Measurements from ENCODE around the gene PTPRT.

Gene PTPRT

DNA sequence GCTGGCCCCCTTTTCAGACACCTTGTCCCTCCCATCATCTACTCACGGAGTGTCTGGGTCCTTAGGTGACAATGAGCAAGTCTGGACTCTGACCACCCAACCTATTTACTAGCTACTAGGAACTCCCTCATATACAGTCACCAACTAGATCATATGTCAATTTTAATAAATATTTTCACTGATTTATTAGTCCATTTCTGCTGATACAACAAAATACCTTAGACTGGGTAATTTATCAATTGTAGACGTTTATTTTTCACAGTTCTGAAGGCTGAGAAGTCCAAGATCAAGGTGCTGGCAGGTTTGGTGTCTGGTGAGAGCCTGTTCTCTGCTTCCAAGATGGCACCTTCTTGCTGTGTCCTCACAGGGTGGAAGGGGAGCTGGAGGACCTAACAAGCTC is 229.7 kb downstream of the PTPRT start:
- Histone ChIP-seq H3K36me3 (ENCODE audit: insufficient read depth, low read length) (no peaks in the 10 kb centered on the region), H3K9me3 (ENCODE audit: low read length) (no peaks in the 10 kb centered on the region), H3K27me3 (ENCODE audit: insufficient read depth, low read length) (no peaks in the 10 kb centered on the region), H3K4me3 (ENCODE audit: low read length) (no peak overlapping the region), H2AFZ (ENCODE audit: low read depth, low read length) (no peak overlapping the region), H3K4me1 (ENCODE audit: insufficient read depth, low read length) (no peaks in the 10 kb centered on the region)

DNA sequence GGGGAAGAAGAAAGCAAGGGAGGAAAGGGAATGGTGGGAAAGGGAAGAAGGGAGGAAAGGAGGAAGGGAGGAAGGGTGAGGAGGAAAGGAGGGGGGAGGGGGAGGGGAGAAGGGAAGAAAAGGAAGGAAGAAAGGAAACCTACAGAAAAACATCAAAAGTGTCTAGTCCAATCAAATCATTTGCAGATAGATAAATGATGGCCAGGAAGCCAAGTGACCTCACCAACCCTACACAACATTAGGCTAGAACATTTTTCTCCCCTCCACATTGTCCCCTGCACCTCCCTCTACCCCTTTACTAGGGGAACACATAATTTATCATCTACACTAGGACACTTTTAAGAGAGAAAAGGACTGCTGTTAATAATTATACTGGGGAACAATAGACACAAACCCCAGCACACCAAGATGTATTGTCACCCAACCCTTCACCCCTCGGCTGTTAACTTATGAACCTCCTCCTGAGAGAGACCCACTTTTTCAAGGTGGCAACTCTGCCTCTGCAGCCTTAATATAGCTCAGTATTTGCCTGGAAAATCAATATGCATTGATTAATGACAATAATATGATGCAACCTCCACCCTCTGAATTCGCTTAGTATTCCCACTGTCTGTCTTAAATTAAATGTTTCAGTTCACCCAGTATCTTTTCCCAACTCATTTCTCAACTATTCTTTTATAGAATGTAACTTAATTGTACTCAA is 231.2 kb downstream of the PTPRT start:
- H2AFZ ChIP-seq (ENCODE audit: low read depth, low read length) = no peak overlapping the region
- no peaks in the 10 kb centered on the region for H3K27me3 ChIP-seq (ENCODE audit: insufficient read depth, low read length)
- H3K9me3 ChIP-seq (ENCODE audit: low read length) = no peaks in the 10 kb centered on the region
- H3K36me3 ChIP-seq (ENCODE audit: insufficient read depth, low read length) = no peaks in the 10 kb centered on the region
- no peak overlapping the region for H3K4me3 ChIP-seq (ENCODE audit: low read length)
- H3K4me1 ChIP-seq (ENCODE audit: insufficient read depth, low read length) = no peaks in the 10 kb centered on the region

DNA sequence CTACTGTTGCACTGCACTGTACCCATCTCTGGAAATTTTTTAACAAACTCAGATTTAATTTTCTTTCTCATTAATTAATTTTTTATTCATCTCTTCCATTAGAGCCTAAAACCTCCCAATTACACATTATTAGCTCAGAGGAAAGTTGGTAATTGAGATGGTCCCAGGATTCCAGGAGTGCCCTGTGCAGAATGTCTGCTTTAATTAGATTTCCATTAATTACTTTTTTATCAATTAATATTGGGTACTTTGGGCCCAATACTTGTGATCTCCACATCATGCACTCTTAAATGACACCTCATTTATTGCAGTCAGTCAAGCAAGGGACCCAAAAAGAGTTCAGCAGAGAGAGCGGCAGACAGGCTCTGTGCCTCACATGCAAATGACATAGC is 232.0 kb downstream of the PTPRT start:
- no peaks in the 10 kb centered on the region for H3K27me3 ChIP-seq (ENCODE audit: insufficient read depth, low read length)
- H3K4me1 ChIP-seq (ENCODE audit: insufficient read depth, low read length) = no peaks in the 10 kb centered on the region
- no peak overlapping the region for H2AFZ ChIP-seq (ENCODE audit: low read depth, low read length)
- no peak overlapping the region for H3K4me3 ChIP-seq (ENCODE audit: low read length)
- H3K36me3 ChIP-seq (ENCODE audit: insufficient read depth, low read length) = no peaks in the 10 kb centered on the region
- no peaks in the 10 kb centered on the region for H3K9me3 ChIP-seq (ENCODE audit: low read length)

DNA sequence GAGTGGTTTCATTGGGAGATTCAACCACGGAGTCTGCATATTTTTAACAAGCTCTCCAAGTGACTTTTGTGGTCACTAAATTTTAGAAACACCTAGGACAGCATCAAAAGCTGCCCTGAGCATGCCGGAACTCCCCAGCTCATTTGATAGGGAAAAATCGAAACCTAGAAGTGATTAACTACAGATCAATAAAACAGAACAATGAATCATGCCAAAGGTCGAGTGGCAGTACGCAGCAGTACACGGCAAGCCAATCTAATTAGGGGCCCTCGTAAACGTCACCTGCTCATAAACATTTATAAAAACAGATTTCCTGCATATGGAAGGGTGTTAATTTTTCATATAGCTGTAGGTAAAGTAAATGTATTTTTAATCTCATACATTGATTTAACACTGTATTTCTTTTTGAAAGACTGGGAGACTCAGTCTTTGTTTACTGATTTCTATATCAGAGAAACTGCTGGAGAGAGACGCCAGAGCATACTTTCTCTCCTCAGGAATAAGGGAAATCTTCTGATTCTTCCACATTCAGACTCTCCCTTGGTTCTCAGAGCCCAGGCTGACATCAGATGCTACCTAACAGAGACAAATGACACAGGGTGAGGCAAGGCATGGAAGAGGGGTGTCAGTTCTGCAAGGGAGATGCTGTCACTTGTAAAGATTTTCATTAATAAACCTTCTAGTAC is 232.5 kb downstream of the PTPRT start:
- Histone ChIP-seq H3K4me1 (ENCODE audit: insufficient read depth, low read length) (no peaks in the 10 kb centered on the region), H2AFZ (ENCODE audit: low read depth, low read length) (no peak overlapping the region), H3K36me3 (ENCODE audit: insufficient read depth, low read length) (no peaks in the 10 kb centered on the region), H3K4me3 (ENCODE audit: low read length) (no peak overlapping the region), H3K27me3 (ENCODE audit: insufficient read depth, low read length) (no peaks in the 10 kb centered on the region), H3K9me3 (ENCODE audit: low read length) (no peaks in the 10 kb centered on the region)

DNA sequence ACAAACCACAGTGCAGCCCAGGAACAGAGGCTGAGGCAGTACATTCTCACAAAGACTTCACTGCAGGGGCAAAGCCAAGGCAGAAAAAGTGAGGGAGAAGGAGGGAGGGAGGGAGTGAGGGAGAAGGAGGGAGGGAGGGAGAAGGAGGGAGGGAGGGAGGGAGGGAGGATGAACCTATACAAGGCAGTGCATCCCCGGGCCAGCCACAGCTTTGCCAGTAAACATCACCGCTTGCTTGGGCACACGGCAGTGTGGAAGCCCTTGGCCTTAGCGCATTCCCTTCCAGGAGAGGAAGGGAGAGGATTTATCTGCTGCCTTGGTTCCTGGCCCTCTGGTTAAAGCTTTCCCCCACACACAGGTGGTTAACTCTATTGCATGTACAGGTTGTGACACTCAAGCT is 234.0 kb downstream of the PTPRT start:
- Histone ChIP-seq H3K4me3 (ENCODE audit: low read length) (no peak overlapping the region), H3K9me3 (ENCODE audit: low read length) (no peaks in the 10 kb centered on the region), H3K4me1 (ENCODE audit: insufficient read depth, low read length) (no peaks in the 10 kb centered on the region), H3K36me3 (ENCODE audit: insufficient read depth, low read length) (no peaks in the 10 kb centered on the region), H2AFZ (ENCODE audit: low read depth, low read length) (no peak overlapping the region), H3K27me3 (ENCODE audit: insufficient read depth, low read length) (no peaks in the 10 kb centered on the region)

DNA sequence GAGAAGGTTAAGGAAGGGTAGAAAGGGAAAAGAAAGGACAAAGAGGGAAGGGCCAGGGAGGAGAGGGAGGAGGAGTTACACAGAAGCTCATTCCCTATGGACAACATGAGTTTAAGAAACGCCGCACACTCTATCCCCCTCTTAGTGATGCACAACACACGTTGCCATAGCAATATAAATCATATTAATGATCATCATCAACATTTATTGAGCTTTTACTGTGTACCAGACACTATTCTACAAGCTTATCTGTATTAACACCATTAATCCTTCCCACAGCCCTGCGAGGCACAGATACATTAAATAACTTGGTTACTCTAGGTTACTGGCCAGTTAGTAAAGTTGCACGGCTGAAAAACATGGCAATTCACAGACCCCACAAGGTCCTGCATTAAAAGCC is 234.8 kb downstream of the PTPRT start:
- Histone ChIP-seq H3K4me3 (ENCODE audit: low read length) (no peak overlapping the region), H3K9me3 (ENCODE audit: low read length) (no peaks in the 10 kb centered on the region), H3K36me3 (ENCODE audit: insufficient read depth, low read length) (no peaks in the 10 kb centered on the region), H3K4me1 (ENCODE audit: insufficient read depth, low read length) (no peaks in the 10 kb centered on the region), H2AFZ (ENCODE audit: low read depth, low read length) (no peak overlapping the region), H3K27me3 (ENCODE audit: insufficient read depth, low read length) (no peaks in the 10 kb centered on the region)

DNA sequence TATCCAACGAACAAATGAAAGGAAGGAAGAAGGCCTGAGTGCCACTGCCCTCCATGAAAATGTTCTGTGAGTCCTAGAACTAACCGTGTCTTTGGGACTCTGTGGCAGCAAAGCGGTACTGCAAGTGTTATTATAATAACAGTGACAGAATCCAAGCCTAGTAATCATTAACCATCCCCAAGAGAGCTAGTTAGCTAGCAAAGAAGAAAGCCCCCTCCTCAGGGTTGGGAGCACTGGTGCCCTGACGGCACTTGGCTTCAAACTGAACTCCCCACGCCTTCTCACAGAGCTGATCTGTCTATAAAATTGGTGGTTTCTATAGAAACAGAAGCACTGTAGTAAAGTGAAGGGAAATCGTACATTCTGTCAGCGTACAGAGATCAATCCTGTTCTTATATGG is 239.8 kb downstream of the PTPRT start:
- Histone ChIP-seq H2AFZ (ENCODE audit: low read depth, low read length) (no peak overlapping the region), H3K4me3 (ENCODE audit: low read length) (no peak overlapping the region), H3K9me3 (ENCODE audit: low read length) (no peaks in the 10 kb centered on the region), H3K27me3 (ENCODE audit: insufficient read depth, low read length) (no peaks in the 10 kb centered on the region), H3K4me1 (ENCODE audit: insufficient read depth, low read length) (no peaks in the 10 kb centered on the region), H3K36me3 (ENCODE audit: insufficient read depth, low read length) (no peaks in the 10 kb centered on the region)

DNA sequence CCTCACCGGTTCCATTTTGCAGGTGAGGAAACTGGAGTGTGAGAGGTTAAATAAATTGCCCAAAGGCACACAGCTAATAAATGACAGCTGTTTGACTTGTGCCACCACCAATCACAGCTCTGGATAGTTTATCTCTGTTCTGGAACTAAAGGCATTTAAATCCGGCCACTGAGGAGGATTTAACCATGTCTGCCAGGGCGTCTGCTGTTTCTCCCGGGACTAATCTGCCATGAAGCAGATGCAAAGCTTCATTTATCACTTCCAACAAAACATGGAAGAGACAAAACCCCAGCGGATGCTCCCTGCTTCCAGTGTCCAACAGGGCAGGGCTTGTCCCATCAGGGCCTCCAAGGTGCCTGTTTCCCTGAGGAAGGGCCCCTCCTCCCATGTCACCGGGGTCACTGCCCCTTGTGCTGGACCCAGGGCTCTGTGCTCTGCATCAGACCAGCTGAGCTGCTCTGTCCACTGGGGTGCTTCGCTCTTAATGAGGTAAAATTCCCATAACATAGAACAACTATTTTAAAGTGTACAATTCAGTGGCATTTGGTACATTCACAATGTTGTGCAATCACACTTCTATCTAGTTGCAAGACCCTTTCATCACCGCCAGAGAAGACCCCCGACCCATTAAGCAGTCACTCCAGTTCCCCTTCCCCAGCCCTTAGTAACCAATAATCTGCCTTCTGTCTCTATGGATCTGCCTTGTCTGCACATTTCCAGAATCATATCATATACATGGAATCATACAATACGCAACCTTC is 244.3 kb downstream of the PTPRT start:
- H3K4me1 ChIP-seq (ENCODE audit: insufficient read depth, low read length) = no peaks in the 10 kb centered on the region
- H3K9me3 ChIP-seq (ENCODE audit: low read length) = no peaks in the 10 kb centered on the region
- no peak overlapping the region for H2AFZ ChIP-seq (ENCODE audit: low read depth, low read length)
- no peaks in the 10 kb centered on the region for H3K27me3 ChIP-seq (ENCODE audit: insufficient read depth, low read length)
- H3K36me3 ChIP-seq (ENCODE audit: insufficient read depth, low read length) = no peaks in the 10 kb centered on the region
- no peak overlapping the region for H3K4me3 ChIP-seq (ENCODE audit: low read length)

DNA sequence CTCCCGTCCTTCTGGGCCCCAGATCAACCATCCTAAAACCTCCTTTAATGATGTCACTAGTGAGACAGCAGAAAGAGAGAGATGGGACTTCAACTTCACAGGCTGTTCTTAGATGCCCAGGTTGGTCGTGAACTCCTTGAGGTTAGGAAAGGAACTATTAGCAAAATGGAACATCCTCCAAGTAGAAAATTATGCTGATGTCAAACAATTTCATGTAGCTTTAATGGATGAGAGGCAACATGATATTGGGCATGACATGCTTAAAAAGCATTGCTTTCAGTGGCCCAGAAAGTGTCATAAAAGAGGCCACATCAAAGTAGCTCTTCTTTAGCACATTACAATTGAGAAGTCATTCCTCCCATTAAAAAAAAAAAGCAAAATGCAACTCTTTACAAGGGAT is 248.1 kb downstream of the PTPRT start:
- Histone ChIP-seq H3K4me1 (ENCODE audit: insufficient read depth, low read length) (no peaks in the 10 kb centered on the region), H3K9me3 (ENCODE audit: low read length) (no peaks in the 10 kb centered on the region), H3K4me3 (ENCODE audit: low read length) (no peak overlapping the region), H3K36me3 (ENCODE audit: insufficient read depth, low read length) (no peaks in the 10 kb centered on the region), H2AFZ (ENCODE audit: low read depth, low read length) (no peak overlapping the region), H3K27me3 (ENCODE audit: insufficient read depth, low read length) (no peaks in the 10 kb centered on the region)

DNA sequence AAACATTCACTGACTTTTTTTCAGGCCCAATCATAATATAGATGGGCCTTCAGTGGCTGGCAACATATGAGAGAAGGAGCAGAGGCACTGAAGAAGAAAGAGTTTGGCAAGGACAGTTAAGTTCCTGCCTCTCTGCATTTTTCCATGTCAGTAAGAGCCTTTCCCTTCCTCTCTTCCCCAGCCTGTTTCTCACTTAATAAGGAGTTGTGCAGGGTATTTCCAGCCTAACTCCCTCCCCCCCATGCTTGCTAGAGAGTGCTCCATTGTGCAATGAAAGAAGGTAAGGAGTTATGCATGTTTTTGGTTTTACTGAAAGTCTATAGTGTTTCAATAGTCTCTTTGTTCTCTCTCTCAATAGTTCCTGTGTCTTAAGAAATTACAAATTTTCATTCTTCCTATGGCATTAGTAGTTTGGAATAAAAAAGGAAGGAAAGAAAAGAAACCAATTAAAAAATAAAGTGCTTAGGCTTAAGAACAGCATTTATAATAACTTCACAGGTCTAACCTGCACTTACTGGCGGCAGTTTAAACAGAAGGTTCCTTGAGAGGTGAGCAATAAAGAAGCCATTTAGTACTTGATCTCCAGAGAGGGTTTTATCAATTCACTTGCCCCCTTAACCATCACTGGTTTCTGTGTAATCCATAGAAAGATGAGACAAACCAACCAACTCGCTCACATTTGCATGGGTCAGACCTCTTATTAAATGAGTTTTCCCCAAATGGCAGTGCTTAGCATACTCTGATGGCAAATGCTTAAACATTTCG is 251.1 kb downstream of the PTPRT start:
- H3K36me3 ChIP-seq (ENCODE audit: insufficient read depth, low read length) = no peaks in the 10 kb centered on the region
- no peak overlapping the region for H3K4me3 ChIP-seq (ENCODE audit: low read length)
- H2AFZ ChIP-seq (ENCODE audit: low read depth, low read length) = no peak overlapping the region
- no peaks in the 10 kb centered on the region for H3K9me3 ChIP-seq (ENCODE audit: low read length)
- no peaks in the 10 kb centered on the region for H3K27me3 ChIP-seq (ENCODE audit: insufficient read depth, low read length)
- no peaks in the 10 kb centered on the region for H3K4me1 ChIP-seq (ENCODE audit: insufficient read depth, low read length)

DNA sequence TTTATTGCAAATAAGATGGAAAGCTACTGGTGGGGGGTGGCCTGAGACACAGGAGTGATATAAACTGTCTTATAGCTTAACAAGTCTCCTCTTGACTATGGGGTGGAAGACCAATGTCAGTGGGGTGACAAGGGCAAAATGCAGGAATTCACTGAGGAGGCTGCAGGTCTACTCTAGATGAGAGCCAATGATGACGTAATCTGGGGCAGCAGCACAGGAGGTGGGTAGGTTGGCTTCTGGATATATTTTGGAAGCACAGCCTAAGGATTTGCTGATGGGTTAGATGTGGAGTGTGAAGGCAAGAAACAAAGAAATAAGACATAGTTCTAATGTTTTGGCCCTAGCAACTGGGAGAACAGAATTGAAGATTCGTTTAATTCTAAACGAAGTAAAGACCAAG is 253.2 kb downstream of the PTPRT start:
- no peaks in the 10 kb centered on the region for H3K27me3 ChIP-seq (ENCODE audit: insufficient read depth, low read length)
- no peaks in the 10 kb centered on the region for H3K36me3 ChIP-seq (ENCODE audit: insufficient read depth, low read length)
- H3K9me3 ChIP-seq (ENCODE audit: low read length) = no peaks in the 10 kb centered on the region
- no peak overlapping the region for H2AFZ ChIP-seq (ENCODE audit: low read depth, low read length)
- H3K4me3 ChIP-seq (ENCODE audit: low read length) = no peak overlapping the region
- H3K4me1 ChIP-seq (ENCODE audit: insufficient read depth, low read length) = no peaks in the 10 kb centered on the region

DNA sequence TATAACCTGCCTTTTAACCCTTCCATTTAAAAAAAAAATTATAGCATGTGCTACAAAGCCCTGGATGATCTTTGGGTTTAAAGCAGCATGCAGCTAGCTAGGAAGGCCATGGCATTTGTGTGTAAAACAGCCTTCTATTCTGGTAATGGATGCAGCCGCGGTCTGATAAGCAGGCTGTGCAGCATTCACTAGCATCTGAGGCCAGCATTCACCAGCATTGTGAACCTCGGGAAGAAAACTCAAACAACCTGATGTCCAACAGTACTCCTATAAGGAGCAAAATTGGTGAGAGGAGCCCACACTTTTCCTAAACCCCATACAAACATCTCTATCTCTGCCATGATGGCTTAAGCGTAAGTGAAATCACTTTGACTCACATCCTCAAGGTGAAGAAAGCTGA is 265.5 kb downstream of the PTPRT start:
- Histone ChIP-seq H3K9me3 (ENCODE audit: low read length) (no peaks in the 10 kb centered on the region), H3K4me1 (ENCODE audit: insufficient read depth, low read length) (no peaks in the 10 kb centered on the region), H3K36me3 (ENCODE audit: insufficient read depth, low read length) (no peaks in the 10 kb centered on the region), H2AFZ (ENCODE audit: low read depth, low read length) (no peak overlapping the region), H3K27me3 (ENCODE audit: insufficient read depth, low read length) (no peaks in the 10 kb centered on the region), H3K4me3 (ENCODE audit: low read length) (no peak overlapping the region)

DNA sequence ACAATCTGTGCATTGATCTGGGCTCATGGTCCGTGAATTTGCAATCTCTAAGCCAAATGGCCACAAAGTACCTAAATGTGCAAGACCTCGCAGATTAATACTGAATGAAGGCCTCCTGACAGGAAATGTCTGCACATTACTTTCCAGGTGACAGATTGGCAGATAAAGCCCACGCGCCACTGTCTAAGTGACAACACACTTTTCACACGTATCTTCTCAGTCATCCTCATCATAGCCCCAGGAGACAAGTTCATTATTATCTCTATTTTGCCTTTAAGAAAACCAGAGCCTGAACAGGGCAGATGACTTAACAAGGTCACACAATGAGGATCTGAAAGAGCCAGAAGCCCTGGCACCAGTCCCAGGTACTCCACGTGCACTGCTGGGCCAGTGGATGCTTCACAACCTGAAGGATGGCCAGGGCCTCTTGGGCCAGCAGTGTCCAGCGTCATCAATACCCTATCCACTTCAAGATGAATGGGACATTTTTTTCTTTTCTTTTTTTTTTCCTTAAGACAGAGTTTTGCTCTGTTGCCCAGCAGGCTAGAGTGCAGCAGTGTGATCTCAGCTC is 266.3 kb downstream of the PTPRT start:
- no peaks in the 10 kb centered on the region for H3K4me1 ChIP-seq (ENCODE audit: insufficient read depth, low read length)
- no peak overlapping the region for H3K4me3 ChIP-seq (ENCODE audit: low read length)
- H2AFZ ChIP-seq (ENCODE audit: low read depth, low read length) = no peak overlapping the region

More for the DNA sequence above, 266.3 kb downstream of the PTPRT start:
- Histone ChIP-seq H3K36me3 (ENCODE audit: insufficient read depth, low read length) (no peaks in the 10 kb centered on the region), H3K9me3 (ENCODE audit: low read length) (no peaks in the 10 kb centered on the region), H3K27me3 (ENCODE audit: insufficient read depth, low read length) (no peaks in the 10 kb centered on the region)

Measured in neuron (in vitro differentiated cells).